Measurements from ENCODE around the gene THTPA. TPM values are rescaled to one million over a fixed set of nuclear protein-coding genes. Genes with fewer than 3 reads are reported as not detected.
A peak's percentile ranks its signal among the peaks of the same experiment; 100 is the strongest.
"Not testable (repeated sequence)": the region's sequence is repeated elsewhere in the genome, so short reads cannot be mapped to it uniquely, and the experiment has no call there.

THTPA gene
- total RNA-seq, 1 donor from 2014 or later, result 20.2 TPM

DNA sequence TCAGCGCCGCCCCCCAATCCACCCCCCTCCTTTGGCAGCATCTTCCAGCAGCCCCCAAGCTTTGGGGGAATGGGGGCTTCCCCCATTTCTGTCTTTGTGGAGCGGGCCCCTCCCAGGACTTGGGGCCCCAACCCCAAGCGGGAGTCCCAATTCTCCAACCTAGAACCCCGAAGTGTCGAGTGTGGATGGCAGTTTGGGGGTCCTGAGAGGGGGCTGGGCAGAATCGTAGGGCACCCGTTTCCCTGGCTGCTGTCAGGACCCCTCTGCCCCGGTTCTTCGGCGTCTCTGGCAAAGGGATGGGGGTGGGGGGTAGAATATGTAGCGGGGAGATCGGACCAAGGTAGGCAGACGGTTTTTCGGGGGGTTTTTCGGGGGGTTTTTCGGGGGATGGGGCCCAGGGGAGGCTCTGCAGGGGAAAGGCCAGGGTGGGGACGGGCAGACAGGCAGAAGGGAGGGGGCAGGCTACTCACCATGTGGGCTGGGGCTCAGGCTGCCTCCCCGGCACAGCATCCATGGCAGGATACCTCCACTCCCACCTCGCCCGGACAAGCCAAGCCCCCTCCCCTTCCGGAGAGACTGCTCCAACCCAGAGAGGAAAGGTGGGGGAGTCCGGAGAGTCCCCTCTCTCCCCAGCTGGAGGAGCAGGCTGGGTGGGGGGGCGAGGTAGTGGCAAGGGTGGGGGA is 21.8 kb downstream of the THTPA start:
- no peak for DNase-seq
- no peak for ATAC-seq
- intact Hi-C loops (cut with micrococcal nuclease), result no loop called here

DNA sequence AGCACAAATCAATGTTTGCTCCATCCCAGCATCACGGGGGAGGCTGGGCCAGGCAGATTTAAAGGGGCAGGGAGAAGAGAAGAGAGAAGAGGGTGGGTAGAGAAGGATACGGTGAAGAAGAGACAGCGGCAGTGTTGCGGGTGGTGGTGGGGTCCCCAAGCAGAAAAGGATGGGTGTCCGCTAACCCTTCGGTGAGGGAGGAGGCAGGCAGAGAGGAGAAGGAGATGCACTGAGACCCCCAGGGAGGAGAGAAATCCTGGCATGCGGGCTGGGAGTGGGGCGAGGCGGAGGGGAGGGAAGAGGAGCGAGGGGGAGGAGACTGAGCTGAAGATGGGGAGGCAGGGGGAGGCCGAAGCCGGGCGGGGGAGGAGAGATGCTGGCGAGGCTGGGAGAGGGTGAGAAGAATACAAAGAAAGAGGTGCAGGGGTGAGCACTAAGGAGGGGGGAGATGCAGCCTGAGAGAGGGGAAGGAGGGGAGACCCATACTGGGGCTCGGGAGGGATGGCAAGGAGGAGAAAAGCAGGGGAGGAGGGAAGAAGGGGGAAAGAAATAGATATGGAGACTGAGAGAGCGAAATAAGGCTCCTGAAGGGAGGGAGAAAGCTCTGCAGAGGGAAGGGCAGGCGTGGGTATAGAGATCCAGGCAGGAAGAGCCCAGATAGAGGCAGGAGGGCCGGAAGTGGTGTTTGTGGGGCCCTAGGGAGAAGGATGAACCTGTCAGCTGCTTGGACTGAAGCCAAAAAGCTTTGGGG is 22.7 kb downstream of the THTPA start, which contains the start of gene JPH4:
JPH4 (minus strand) TSS at position 231 of the 751 bp plus-strand sequence. CDS start 1,337 bp downstream, outside the sequence.
- DNase-seq, result no peak
- ATAC-seq, result peak; percentile 12
- intact Hi-C loops (cut with micrococcal nuclease), result no loop called here

DNA sequence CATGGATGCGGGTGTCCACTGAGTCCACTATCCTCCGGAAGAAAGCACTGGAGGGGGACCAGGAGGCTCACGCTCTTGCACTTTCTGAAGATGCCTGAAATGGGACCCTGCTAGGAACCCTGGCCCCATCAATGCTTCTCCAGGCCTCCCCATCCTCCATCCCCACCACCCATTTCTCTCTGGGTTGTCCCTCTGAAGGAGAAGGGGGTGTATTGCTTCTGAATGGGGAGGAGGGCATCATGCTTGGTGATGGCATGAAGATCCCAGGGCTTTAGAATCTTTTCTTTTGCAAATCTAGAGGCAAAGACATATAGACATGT is 23.2 kb downstream of the THTPA start:
- ATAC-seq (no peak), DNase-seq (no peak)
- intact Hi-C loops (cut with micrococcal nuclease), result no loop called here

DNA sequence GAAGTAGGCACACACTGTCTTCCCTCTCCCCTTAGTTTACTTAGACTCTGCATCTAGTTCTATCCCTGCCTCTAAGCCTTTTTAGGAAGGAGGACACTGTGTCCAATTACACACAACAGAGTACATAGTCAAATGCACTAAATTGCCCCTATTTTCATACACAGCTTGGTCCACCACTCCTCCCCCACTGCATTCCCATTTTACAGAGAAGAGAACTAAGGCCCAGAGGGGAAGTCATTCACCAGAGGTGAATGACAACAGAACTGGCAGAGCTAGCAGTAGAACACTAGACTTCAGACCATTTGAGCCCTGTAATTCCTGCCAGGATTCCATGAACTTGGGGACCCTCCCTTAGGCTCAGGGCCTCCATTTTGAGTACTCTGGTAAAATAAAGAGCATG is 23.7 kb downstream of the THTPA start:
- ATAC-seq (no peak), DNase-seq (no peak)
- intact Hi-C loops (cut with micrococcal nuclease), result no loop called here

DNA sequence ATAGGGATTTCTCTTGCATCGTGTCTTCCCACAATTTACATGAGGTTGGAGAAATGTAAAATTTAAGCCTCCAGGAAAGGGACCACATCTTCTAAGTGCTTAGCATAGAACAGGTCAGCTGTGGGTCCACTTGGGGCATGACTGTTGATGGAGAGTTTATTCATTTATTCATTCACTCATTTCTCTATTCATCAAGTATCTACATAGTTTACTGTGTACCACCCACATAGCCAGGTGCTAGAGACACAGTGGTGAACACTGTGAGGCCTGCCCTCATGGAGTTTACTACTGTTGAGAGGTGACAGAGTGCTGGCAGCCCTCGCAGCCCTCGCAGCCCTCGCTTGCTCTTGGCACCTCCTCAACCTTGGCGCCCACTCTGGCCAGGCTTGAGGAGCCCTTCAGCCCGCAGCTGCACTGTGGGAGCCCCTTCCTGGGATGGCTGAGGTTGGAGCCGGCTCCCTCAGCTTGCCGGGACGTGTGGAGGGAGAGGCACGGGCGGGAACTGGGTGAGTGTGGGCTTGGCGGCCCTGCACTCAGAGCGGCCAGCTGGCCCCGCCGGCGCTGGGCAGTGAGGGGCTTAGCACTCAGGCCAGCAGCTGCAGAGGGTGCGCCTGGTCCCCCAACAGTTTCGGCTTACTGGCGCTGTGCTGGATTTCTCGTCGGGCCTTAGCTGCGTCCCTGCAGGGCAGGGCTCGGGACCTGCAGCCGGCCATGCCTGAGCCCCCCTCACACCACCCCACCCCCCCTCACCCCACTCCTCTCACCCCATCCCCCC is 24.3 kb downstream of the THTPA start:
- intact Hi-C loops (cut with micrococcal nuclease), result no loop called here
- ATAC-seq, result no peak
- no peak for DNase-seq

DNA sequence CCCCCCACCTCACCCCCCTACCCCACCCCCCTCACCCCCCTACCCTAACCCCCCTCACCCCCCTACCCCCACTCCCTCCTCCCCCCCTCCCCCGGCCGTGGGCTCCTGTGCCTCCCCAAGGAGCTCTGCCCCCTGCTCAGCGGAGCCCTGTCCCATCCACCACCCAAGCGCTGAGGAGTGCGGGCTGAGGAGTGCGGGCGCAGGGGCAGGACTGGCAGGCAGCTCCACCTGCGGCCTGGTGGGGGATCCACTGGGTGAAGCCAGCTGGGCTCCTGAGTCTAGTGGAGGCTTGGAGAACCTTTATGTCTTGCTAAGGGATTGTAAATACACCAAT is 24.8 kb downstream of the THTPA start:
- no peak for ATAC-seq
- intact Hi-C loops (cut with micrococcal nuclease), result no loop called here
- no peak for DNase-seq

DNA sequence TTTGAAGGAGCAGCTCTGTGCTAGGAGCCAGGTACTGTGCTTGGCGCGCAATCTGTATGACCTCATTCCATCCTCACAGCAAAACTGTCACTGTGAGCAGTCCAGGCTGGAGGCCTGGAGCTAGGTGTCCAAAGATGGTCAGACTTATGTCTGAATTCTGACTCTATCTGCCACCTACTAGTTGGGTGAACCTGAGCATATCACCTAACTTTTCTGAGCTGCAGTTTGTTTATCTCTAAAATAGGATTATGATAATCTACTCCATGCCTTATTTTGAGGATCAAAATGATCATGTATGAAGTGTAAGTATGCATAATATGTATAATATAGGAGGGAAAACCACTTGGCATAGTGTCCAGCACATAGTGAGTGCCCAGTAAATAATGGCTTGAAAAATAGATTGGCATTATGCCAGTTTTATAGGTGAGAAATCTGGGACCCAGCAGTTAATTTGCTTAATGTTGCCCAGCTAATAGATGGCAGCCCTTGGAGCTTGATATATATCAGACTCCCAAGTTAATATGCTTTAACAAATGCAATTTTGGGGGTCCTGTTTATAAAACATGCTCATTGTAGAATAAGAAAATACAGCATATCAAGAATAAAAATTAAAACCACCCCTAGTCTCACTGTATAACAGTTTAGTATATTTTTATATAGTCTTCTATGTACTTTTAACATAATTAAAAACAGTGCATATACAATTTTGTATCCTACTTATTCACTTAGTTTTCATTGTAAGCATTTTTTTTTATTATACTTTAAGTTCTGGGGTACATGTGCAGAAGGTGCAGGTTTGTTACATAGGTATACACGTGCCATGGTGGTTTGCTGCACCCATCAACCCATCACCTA is 27.1 kb downstream of the THTPA start:
- ATAC-seq (no peak), DNase-seq (no peak)
- intact Hi-C loops (cut with micrococcal nuclease), result no loop called here

DNA sequence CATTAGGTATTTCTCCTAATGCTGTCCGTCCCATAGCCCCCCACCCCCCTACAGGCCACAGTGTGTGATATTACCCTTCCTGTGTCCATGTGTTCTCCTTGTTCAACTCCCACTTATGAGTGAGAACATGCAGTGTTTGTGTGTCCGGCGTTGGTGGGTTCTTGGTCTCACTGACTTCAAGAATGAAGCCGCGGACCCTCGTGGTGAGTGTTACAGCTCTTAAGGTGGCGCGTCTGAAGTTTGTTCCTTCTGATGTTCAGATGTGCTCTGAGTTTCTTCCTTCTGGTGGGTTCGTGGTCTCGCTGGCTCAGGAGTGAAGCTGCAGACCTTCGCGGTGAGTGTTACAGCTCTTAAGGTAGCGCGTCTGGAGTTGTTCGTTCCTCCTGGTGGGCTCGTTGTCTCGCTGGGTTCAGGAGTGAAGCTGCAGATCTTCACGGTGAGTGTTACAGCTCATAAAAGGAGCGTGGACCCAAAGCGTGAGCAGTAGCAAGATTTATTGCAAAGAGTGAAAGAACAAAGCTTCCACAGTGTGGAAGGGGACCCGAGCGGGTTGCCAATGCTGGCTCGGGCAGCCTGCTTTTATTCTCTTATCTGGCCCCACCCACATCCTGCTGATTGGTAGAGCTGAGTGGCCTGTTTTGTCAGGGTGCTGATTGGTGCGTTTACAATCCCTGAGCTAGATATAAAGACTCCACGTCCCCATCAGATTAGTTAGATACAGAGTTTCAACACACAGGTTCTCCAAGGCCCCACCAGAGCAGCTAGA is 27.9 kb downstream of the THTPA start:
- DNase-seq; ATAC-seq; intact Hi-C loops (cut with micrococcal nuclease): not testable (repeated sequence)

DNA sequence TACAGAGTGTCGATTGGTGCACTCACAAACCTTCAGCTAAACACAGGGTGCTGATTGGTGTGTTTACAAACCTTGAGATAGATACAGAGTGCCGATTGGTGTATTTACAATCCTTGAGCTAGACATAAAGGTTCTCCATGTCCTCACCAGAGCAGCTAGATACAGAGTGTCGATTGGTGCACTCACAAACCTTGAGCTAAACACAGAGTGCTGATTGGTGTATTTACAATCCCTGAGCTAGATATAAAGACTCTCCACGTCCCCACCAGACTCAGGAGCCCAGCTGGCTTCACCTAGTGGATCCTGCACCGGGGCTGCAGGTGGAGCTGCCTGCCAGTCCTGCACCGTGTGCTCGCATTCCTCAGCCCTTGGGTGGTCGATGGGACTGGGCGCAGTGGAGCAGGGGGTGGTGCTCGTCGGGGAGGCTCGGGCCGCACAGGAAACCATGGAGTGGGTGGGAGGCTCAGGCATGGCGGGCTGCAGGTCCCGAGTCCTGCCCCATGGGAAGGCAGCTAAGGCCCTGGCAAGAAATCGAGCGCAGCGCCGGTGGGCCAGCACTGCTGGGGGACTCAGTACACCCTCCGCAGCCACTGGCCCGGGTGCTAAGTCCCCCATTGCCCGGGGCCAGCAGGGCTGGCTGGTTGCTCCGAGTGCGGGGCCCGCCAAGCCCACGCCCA is 28.6 kb downstream of the THTPA start:
- DNase-seq, ATAC-seq: not testable (repeated sequence)
- intact Hi-C loops (cut with micrococcal nuclease), result loop anchor here (5.0 kb wide), 1 partner anchor 48 kb away; no protein-coding TSS in a partner anchor

DNA sequence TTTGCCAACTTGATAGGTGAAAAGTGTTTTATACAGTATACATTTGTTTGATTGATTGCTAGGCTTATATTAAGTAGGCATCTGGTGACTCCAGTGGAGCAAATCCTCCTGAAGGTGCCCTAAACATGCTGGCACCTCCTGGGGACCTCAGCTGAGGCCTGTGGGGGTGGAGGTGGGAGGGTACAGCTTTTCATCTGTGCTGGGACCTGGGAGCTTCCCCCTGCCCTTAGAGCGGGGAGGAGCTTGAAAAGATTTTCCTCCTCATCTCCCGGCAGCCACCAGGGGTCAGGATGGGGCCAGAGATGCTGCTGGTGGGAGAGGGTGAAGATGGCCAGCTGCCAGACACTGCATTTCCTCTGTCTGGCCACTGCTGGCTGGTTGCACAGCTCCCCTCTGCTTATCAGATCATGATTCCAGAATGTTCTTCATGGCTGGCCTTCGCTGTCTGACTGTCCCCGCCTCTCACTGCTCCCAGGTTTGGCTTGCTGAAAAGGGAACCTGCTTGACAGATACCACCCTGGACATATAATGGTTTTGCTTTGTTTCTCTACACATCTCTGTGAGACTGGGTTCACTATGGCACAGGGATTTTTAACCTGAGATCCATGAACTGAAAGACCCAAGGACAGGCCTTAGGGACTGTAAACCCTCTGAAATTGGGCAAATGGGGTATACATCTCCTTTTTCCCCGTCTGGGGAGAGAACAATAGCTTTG is 33.0 kb downstream of the THTPA start:
- DNase-seq, result peak; percentile 90
- ATAC-seq, result peak; percentile 95
- intact Hi-C loops (cut with micrococcal nuclease), result loop anchor here (5.0 kb wide), 1 partner anchor 43 kb away; no protein-coding TSS in a partner anchor

DNA sequence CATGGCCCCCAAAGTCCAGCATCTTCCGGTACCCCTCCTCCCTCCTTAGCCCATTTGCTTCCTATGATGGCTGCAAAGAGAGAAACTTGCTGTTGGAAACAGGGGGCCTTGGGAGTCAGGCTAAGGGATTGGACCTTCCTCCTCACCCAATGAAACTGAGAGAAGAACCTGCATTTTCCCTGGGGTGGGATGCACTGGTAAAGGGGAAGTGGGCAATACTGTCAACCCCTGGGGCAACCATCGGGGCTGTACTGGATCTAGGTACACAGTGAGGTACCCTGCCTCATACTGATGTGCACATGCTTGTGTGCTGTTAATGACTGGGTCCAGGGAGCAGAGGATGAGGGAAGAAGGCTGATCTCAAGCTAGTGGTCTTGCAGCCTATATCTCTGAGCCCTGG is 33.5 kb downstream of the THTPA start:
- intact Hi-C loops (cut with micrococcal nuclease), result loop anchor here (5.0 kb wide), 1 partner anchor 43 kb away; no protein-coding TSS in a partner anchor
- no peak for DNase-seq

DNA sequence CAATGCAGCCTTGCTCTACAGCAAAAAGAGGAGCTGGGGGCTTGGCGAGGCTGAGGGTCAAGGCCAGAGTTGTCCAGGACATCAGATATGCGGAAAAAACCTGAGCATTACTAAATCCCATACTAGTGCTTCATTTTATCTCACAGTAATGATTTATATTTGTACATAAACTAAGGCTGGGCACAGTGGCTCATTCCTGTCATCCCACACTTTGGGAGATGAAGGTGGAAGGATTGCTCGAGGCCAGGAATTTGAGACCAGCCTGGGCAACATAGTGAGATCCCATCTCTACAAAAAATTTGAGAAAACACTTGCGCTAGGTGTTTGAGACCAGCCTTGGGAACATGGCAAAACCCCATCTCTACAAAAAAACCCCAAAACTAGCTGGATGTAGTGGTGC is 34.1 kb downstream of the THTPA start:
- no peak for ATAC-seq
- intact Hi-C loops (cut with micrococcal nuclease), result no loop called here
- DNase-seq, result no peak

More for the DNA sequence above, 33.5 kb downstream of the THTPA start:
- no peak for ATAC-seq

DNA sequence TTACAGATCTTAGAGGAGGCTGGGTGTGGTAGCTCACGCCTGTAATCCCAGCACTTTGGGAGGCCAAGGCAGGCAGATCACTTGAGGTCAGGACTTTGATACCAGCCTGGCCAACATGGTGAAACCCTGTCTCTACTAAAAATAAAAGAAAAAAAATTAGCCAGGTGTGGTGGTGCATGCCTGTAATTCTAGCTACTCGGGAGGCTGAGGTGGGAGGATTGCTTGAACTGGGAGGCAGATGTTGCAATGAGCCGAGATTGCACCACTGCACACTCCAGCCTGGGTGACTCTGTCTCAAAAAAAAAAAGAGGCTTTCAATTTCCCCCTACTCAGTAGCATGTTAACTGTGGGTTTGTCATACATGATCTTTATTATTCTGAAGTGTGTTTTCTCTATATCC is 38.1 kb downstream of the THTPA start:
- intact Hi-C loops (cut with micrococcal nuclease); ATAC-seq; DNase-seq: not testable (repeated sequence)

DNA sequence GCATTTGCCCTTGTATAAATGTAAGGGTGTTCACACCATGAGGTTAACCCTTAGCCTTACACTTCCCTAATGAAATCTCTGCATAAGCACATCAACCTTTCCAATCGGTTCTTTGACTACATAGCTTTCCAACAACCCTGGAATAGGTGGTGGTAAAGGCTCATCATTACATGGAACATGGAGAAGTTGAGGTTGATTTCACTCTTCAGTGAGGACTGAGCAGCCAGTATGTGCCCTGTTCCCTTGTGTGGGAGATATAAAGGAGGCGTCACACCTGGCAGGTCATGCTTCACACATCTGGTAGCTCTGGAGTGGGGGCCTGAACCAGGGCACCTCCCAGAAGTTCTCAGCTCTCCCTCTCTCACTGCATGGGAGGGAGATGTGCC is 44.2 kb downstream of the THTPA start:
- DNase-seq, result no peak
- intact Hi-C loops (cut with micrococcal nuclease), result no loop called here
- no peak for ATAC-seq

DNA sequence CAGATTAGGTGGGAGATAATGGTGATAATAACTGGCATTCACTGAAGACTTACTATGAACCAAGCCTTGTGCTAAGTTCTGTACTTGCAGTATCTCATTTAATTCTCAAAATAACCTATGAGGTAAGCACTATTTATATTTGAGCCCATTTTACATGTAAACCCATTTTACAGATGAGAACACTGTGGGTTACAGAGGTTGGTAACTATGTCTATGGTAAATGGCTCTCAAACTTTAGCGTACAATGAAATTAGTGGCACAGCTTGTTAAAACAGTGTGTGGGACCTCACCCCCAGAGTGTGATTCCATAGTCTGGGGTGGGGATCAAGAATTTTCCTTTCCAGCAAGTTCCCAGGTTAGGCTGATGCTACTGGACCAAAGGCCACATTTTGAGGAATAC is 44.7 kb downstream of the THTPA start:
- no peak for ATAC-seq
- intact Hi-C loops (cut with micrococcal nuclease), result no loop called here
- DNase-seq, result no peak

DNA sequence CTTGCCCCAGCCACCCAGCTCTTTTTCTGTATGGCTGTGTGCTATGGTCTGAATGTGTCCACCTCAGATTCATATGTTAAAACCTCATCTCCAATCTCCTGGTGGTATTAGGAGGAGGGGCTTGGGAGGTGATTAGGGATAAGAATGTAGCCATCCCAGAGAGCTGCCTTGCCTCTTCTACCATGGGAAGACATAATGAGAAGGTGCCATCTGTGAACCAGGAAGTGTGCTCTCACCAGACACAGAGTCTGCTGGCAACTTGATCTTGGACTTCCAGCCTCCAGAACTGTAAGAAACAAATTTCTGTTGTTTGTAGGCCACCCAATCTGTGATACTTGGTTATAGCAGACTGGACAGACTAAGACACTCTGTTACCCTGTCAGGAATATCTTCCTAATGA is 45.4 kb downstream of the THTPA start:
- intact Hi-C loops (cut with micrococcal nuclease), result no loop called here
- ATAC-seq, result no peak

DNA sequence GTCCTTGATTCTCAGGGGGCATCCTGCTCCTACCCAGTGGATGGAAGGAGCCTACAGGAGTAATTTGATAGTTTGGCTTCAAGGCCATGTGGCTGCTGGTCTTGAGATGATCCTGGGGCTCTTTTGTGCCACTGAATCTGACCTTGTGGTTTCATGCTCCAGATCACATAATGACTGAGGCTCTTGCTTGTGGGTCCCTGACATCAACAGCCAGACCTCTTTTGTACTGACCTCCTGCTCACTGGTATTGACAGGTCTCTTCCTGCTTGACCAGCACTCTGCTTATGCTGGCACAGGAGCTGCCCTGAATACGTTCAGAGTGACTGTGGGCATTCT is 45.7 kb downstream of the THTPA start:
- DNase-seq (no peak), ATAC-seq (no peak)
- intact Hi-C loops (cut with micrococcal nuclease), result no loop called here

More for the DNA sequence above, 45.4 kb downstream of the THTPA start:
- DNase-seq, result no peak

Measured in left ventricle myocardium superior (tissue), 1 donor.